OCI-LY1 (cell line): ENCODE results near the gene ASPRV1.

Source experiments
- CTCF ChIP-seq: fragments of 200-600 bp; sonication (generic), shearing (Covaris generic); IDR thresholded peaks from 2 replicates; pipeline ENCODE4 v1.5.1; 2017; ENCODE audit warnings: mild to moderate bottlenecking, antibody characterized with exemption, low read length, moderate library complexity, mixed read lengths
- EZH2 ChIP-seq: fragments of 200-600 bp; sonication (generic), shearing (Covaris generic); IDR thresholded peaks from 2 replicates; pipeline ENCODE4 v1.8.0; 2017; ENCODE audit warnings: borderline replicate concordance, mixed run types, mild to moderate bottlenecking, antibody characterized with exemption, low read length, moderate library complexity, mixed read lengths

- TF ChIP-seq CTCF (no peak), EZH2 (no peak)
These were observed 26.4 kb downstream of the ASPRV1 start for GRCh38 chr2:69935011-69935410.
